Stimulated activated CD8-positive, alpha-beta memory T cell treated with anti-CD3 and anti-CD28 coated beads, Interleukin-4, amount 100 ng/mL, for 1 hour (primary cell): Measurements from ENCODE around the gene P2RY14.
"Not testable (repeated sequence)": the region's sequence is repeated elsewhere in the genome, so short reads cannot be mapped to it uniquely, and the experiment has no call there.

ENCODE experiments used
- DNase-seq, 2 donors: peaks; one replicate each; pipeline ENCODE4 v3.0.0-alpha.2; 2020; ENCODE audit warnings: low read depth in 2 of 2, low spot score in 1 of 2

Gene P2RY14

DNA sequence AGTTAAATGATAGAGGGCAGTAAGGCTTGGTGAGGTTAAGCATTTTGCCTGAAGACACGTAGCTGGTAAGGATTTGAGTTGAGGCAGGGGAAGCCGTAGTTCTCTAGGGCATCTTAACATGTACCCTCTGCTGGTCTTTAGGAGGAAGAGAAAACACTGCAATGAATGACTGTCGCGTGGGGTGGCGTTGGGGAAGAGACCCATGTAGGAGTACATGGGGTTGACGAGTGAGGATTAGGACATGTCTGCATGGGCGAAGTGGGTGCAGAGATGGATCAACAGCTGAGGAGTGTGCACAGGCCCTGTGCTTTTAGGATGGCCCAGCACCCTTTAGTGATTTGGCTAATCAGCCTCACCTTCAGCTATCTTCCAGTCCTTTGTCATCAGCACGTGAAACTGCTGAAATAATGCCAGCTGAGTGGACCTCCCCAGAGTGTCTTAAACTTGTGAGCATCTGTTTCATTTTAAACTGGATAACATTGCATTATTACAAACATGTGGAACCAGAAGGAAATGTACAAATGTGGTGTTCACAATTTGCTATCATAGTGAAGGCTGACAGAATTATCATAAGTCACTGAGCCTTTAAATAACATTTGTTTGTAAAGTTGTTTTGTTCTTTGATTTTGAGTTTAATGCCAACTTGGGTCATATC lies 15.3 kb downstream of the P2RY14 start:
- no peak for DNase-seq

DNA sequence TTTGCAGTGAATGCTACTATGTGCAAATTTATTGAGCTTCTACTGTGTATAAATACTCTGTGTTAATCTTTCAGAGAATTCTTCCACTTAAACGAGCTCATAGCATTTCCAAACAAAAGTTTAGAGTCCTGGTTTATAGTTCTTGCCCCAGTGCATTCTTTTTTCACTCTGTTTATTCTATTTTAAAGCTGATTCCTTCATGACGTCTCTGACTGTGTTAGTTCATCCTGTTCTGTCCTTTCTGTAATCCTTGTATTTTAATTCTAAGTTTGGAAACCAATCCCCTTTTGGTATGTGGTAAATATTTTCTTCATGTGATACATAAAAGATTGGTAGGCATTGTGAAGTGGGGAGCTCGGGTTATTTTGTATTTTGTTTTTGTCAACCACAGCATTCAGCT lies 18.7 kb downstream of the P2RY14 start:
- DNase-seq: no peak

DNA sequence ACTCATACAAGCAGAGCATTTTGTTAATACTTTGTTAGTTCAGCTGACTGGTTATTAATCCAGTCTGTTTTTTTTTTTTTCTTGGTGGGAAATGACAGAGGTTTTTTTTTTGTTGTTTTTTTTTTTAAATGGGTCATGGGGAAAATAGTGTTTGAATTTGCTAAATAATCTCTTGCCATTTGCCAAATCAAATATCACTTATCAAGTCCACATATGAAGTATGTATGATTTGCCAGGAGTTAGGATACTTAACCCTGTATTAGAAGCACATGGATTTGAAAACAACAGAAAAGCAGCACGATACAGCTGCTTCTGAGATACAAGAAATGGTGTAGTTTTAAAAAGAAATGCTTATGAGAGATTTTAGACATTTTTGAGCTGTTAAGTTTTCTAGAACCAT lies 21.6 kb downstream of the P2RY14 start:
- no peak for DNase-seq

- DNase-seq: no peak
Observed at GRCh38 chr3:151248772-151249337, 29.5 kb downstream of the P2RY14 start.

DNA sequence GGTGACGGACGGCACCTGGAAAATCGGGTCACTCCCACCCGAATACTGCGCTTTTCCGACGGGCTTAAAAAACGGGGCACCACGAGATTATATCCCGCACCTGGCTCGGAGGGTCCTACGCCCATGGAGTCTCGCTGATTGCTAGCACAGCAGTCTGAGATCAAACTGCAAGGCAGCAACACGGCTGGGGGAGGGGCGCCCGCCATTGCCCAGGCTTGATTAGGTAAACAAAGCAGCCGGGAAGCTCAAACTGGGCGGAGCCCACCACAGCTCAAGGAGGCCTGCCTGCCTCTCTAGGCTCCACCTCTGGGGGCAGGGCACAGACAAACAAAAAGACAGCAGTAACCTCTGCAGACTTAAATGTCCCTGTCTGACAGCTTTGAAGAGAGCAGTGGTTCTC lies 36.3 kb downstream of the P2RY14 start:
- DNase-seq: not testable (repeated sequence)

DNA sequence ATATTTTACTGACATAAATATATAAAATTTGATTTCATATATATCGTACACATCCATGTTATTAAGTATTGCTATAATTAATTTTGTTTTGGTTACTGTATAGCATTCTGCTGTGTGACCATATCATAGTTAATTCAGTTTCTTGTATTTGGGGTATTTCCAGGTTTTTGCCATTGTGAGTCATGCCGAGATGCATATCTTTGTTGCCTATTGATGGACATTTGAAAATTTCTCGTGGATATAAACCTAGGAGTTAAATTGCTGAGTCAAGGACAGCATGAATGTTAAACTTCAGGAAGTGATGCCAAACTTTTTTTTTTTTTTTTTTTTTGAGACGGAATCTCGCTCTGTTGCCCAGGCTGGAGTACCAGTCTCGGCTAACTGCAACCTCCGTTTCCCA lies 41.6 kb downstream of the P2RY14 start:
- no peak for DNase-seq

GRCh38 chr3:151236316-151236715 lies 42.0 kb downstream of the P2RY14 start:
- no peak for DNase-seq

DNA sequence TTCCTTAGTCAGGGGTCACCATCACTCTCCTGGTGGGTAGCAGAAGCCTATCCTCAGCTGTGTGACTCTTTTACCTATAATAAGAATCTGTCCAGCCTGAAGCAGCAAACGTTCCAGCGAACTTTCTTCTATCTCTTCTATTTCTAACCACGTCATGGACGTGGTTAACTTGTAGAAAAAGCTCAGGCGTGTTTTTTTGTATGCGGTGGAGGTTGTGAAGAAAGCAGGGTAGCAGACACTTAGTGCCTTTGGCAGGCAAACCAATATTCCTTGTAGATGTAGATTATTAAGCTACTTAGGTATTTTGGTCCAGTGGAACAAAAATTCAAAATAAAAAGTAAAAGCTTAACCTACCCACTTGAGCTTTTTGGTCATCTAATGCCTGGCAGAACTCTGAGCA lies 43.5 kb downstream of the P2RY14 start:
- no peak for DNase-seq

DNA sequence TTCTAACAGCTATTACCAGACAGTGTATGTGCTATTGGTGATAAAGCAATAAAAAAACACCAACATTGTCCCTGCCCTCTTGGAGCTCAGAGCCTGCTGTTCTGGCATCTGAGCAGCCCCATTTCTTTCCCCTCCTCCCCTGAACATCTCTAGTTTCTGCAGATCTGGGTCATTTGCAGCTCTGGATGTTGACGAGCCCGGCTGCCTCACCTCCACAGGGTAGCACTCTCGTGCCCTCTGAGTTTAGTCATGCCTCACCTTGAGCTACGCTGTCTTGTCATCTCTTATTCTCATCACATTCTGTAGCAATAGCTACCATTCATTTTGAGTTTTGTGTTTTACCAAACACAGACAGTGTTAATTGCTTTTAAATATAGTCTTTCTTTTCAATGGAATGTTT lies 45.4 kb downstream of the P2RY14 start:
- no peak for DNase-seq

DNA sequence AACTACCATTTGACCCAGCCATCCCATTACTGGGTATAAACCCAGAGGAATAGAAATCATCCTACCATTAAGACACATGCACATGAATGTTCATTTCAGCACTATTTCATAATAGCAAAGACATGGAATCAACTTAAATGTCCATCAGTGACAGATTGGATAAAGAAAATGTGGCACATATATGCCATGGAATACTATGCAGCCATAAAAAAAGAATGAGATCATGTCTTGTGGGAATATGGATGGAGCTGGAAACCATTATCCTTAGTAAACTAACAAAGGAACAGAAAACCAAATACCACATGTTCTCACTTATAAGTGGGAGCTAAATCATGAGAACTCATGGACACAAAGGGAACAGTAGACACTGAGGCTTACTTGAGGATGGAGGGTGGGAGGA lies 45.9 kb downstream of the P2RY14 start:
- not testable (repeated sequence) for DNase-seq

DNA sequence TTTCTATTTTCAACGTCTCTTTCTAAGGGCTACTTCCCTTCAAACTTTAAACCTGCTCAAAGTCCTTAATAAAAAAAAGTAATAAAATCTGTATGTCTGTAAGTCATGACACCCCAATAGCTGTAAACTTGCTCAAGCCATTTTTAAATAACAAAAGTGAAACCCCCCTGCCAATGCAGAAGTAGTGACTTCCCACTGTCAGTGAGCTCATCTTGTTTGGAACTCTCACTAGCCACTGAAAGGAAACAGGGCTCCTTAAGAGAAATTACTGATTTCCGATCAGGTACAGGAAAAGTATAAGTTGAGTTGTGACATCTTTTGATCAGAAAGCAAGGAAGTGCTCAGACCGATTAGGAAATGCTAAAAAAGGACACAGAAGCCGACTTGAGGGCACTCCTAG lies 47.7 kb downstream of the P2RY14 start:
- no peak for DNase-seq

GRCh38 chr3:151228666-151229040 lies 49.7 kb downstream of the P2RY14 start:
- no peak for DNase-seq

DNA sequence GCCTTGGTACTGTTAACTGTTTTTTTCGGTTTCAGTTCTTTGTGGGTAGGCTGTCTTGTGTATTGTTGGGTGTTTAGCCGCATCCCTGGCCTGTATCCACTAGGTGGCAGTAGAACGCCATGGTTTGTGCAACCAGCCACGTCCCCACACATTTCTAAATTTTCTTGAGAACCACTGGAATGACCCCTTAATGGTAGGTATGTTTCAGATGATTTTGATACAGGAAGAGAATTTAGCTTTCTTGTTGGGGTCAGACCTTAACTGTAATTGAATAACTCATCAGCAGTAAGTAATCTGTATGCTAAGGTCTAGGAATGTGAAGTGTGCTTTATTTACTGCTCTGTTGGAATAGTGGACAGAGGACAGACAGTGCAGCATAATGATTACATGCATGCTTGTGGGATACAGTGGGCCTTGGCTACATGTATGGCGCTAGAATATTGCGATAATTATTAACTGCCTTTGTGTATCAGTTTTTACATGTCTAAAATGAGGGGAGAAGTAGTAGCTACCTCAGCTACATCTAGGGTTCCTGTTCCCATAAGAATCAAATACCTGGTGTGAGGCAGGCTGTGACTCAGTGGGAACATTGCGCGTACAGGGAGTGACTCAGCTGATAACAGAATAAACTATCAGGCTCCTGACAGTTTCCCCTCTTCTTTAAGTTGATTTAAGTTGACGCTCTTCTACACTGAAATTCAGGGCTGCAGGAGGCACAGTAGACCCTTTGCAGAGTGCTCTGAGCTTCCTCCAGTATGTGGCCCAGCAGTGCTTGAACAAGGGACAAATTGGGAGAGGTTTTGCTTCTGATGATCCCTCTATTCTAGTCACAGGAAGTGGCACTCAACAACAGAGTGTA lies 50.3 kb downstream of the P2RY14 start:
- peak; percentile 57 to 66 for DNase-seq

GRCh38 chr3:151227266-151227806 lies 51.0 kb downstream of the P2RY14 start:
- no peak for DNase-seq

DNA sequence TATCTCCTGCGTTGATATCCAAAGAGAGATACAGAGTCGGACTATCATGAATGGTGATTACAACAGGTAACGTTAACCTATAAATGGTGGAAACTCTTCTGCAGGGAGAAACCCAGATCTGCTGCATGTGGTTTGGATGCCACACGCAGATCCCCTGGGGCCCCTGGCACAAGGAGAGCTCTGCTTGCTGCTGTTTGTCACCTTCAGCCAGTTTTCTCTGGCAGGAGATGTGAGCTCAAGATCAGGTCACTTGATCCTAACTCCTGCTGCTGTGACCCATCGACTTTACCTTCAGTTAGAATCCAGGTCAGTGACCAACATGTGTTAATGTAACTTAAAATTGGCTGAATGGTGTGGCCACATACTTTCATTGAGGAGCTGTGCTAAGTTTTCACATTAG lies 51.5 kb downstream of the P2RY14 start:
- no peak for DNase-seq

DNA sequence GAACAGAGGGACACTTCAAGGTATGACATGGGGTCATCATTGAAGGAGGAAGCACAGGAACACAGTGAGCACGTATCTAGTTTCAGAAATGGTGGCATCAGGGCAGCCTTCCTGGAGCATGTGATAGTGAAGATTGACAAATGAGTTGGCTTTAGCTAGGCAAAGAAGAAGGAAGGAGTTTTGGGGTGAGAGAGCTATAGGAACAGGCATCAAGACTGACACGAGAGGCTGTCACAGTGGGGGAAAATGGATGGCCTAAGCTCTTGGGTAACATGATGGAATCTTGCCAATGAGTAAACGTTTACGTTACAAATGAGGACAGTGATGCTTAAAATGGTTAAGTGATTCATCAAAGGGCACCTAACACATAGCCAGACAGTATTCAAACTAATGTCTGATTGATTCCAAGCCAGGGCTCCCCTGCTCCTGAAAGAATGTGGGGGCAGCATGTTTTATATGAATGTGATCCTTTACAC lies 52.2 kb downstream of the P2RY14 start:
- no peak for DNase-seq

GRCh38 chr3:151225040-151225975 lies 53.0 kb downstream of the P2RY14 start:
- DNase-seq: no peak

- DNase-seq: no peak
Observed at GRCh38 chr3:151224268-151224866, 54.0 kb downstream of the P2RY14 start.

- DNase-seq: no peak
Observed at GRCh38 chr3:151219056-151219455, 59.3 kb downstream of the P2RY14 start.

GRCh38 chr3:151218136-151218535 lies 60.2 kb downstream of the P2RY14 start:
- no peak for DNase-seq
